ENCODE results near the gene GBE1.
A peak's percentile ranks its signal among the peaks of the same experiment; 100 is the strongest.

Gene GBE1

GRCh38 chr3:81602781-81603180, 158.7 kb downstream of the GBE1 start:
- DNase-seq: no peak

GRCh38 chr3:81601707-81602305, 159.6 kb downstream of the GBE1 start:
- no peak for DNase-seq

GRCh38 chr3:81592101-81592500, 169.3 kb downstream of the GBE1 start:
- DNase-seq: no peak

- no peak for DNase-seq
Observed at GRCh38 chr3:81585937-81586336, 175.5 kb downstream of the GBE1 start.

GRCh38 chr3:81585056-81585455, 176.4 kb downstream of the GBE1 start:
- DNase-seq: no peak

GRCh38 chr3:81581966-81582599, 179.4 kb downstream of the GBE1 start:
- DNase-seq: peak; percentile 0

- no peak for DNase-seq
Observed at GRCh38 chr3:81580355-81580754, 181.1 kb downstream of the GBE1 start.

GRCh38 chr3:81579744-81580143, 181.7 kb downstream of the GBE1 start:
- no peak for DNase-seq

- no peak for DNase-seq
Observed at GRCh38 chr3:81572201-81572756, 189.2 kb downstream of the GBE1 start.

GRCh38 chr3:81568378-81568777, 193.1 kb downstream of the GBE1 start:
- DNase-seq: no peak

- DNase-seq: no peak
Observed at GRCh38 chr3:81565041-81565440, 196.4 kb downstream of the GBE1 start.

GRCh38 chr3:81558106-81558505, 203.3 kb downstream of the GBE1 start:
- DNase-seq: no peak

GRCh38 chr3:81554801-81555200, 206.6 kb downstream of the GBE1 start:
- no peak for DNase-seq

- DNase-seq: no peak
Observed at GRCh38 chr3:81554388-81554787, 207.1 kb downstream of the GBE1 start.

- DNase-seq: no peak
Observed at GRCh38 chr3:81550415-81550814, 211.0 kb downstream of the GBE1 start.

GRCh38 chr3:81549831-81550230, 211.6 kb downstream of the GBE1 start:
- no peak for DNase-seq

- DNase-seq: no peak
Observed at GRCh38 chr3:81549388-81549787, 212.1 kb downstream of the GBE1 start.

- DNase-seq: no peak
Observed at GRCh38 chr3:81545572-81545971, 215.9 kb downstream of the GBE1 start.

- no peak for DNase-seq
Observed at GRCh38 chr3:81544385-81544784, 217.1 kb downstream of the GBE1 start.

GRCh38 chr3:81540787-81541186, 220.7 kb downstream of the GBE1 start:
- DNase-seq: no peak

- DNase-seq: no peak
Observed at GRCh38 chr3:81531846-81532245, 229.6 kb downstream of the GBE1 start.

- no peak for DNase-seq
Observed at GRCh38 chr3:81531263-81531662, 230.2 kb downstream of the GBE1 start.

GRCh38 chr3:81530180-81530939, 231.1 kb downstream of the GBE1 start:
- no peak for DNase-seq

- DNase-seq: no peak
Observed at GRCh38 chr3:81521855-81522254, 239.6 kb downstream of the GBE1 start.
